GM19438 (cell line): ENCODE measurements around the gene IGF1R.

Source experiments
- ATAC-seq: cut with Tn5 transposase; IDR thresholded peaks from one replicate; pipeline ENCODE4 v1.9.1; 2021; ENCODE audit warnings: low read depth; ENCODE audit not compliant: unreplicated experiment

IGF1R gene

GRCh38 chr15:98875309-98875708 lies 227.0 kb downstream of the IGF1R start:
- no peak for ATAC-seq

- no peak for ATAC-seq
Measured at GRCh38 chr15:98876451-98877369, 228.4 kb downstream of the IGF1R start.

GRCh38 chr15:98878172-98878571 lies 229.8 kb downstream of the IGF1R start:
- no peak for ATAC-seq

- ATAC-seq: no peak
Measured at GRCh38 chr15:98878862-98879261, 230.5 kb downstream of the IGF1R start.

GRCh38 chr15:98881526-98882520 lies 233.5 kb downstream of the IGF1R start:
- no peak for ATAC-seq

- no peak for ATAC-seq
Measured at GRCh38 chr15:98883478-98883877, 235.1 kb downstream of the IGF1R start.

GRCh38 chr15:98884894-98885293 lies 236.6 kb downstream of the IGF1R start:
- ATAC-seq: no peak

- no peak for ATAC-seq
Measured at GRCh38 chr15:98887976-98888375, 239.6 kb downstream of the IGF1R start.

- no peak for ATAC-seq
Measured at GRCh38 chr15:98888820-98889479, 240.6 kb downstream of the IGF1R start.

GRCh38 chr15:98889930-98890695 lies 241.8 kb downstream of the IGF1R start:
- no peak for ATAC-seq

- ATAC-seq: no peak
Measured at GRCh38 chr15:98891301-98891700, 243.0 kb downstream of the IGF1R start.

GRCh38 chr15:98893401-98893800 lies 245.1 kb downstream of the IGF1R start:
- no peak for ATAC-seq

- ATAC-seq: no peak
Measured at GRCh38 chr15:98894312-98894711, 246.0 kb downstream of the IGF1R start.

- no peak for ATAC-seq
Measured at GRCh38 chr15:98896002-98896721, 247.8 kb downstream of the IGF1R start.

GRCh38 chr15:98896802-98897732 lies 248.7 kb downstream of the IGF1R start:
- no peak for ATAC-seq

GRCh38 chr15:98898122-98898521 lies 249.8 kb downstream of the IGF1R start:
- ATAC-seq: no peak

GRCh38 chr15:98899272-98900021 lies 251.1 kb downstream of the IGF1R start:
- ATAC-seq: no peak

- no peak for ATAC-seq
Measured at GRCh38 chr15:98900356-98900755, 252.0 kb downstream of the IGF1R start.
